ENCODE results near the gene C5AR2. TPM values are rescaled to one million over a fixed set of nuclear protein-coding genes. Genes with fewer than 3 reads are reported as not detected.
A peak's percentile ranks its signal among the peaks of the same experiment; 100 is the strongest.
"Not testable (repeated sequence)": the region's sequence is repeated elsewhere in the genome, so short reads cannot be mapped to it uniquely, and the experiment has no call there.

C5AR2 gene
- under 1 TPM; 0.34 to 0.51 (median 0.45) TPM for polyA plus RNA-seq (ENCODE audit: insufficient read length in 4 of 4)

- DNase-seq (ENCODE audit: low read depth in 4 of 4, low spot score in 2 of 4) = no peak
Measured at GRCh38 chr19:47331931-47332547, at the start of gene C5AR2. Gene C5AR2 (plus strand): TSS chr19:47332175. CDS start chr19:47340800, 8,625 bp downstream.

GRCh38 chr19:47283405-47284059 lies 48.4 kb upstream of the C5AR2 start:
- no peak for DNase-seq (ENCODE audit: low read depth in 4 of 4, low spot score in 2 of 4)

GRCh38 chr19:47284324-47284899 lies 47.6 kb upstream of the C5AR2 start:
- DNase-seq (ENCODE audit: low read depth in 4 of 4, low spot score in 2 of 4) = peak in 2 of 4 donors; percentile 37 to 48

GRCh38 chr19:47296036-47296435 lies 35.9 kb upstream of the C5AR2 start:
- peak in 3 of 4 donors; percentile 35 to 70 (median 53) for DNase-seq (ENCODE audit: low read depth in 4 of 4, low spot score in 2 of 4)

GRCh38 chr19:47300867-47301266 lies 31.1 kb upstream of the C5AR2 start:
- DNase-seq (ENCODE audit: low read depth in 4 of 4, low spot score in 2 of 4) = not testable (repeated sequence)

GRCh38 chr19:47302249-47302648 lies 29.7 kb upstream of the C5AR2 start:
- no peak for DNase-seq (ENCODE audit: low read depth in 4 of 4, low spot score in 2 of 4)

- DNase-seq (ENCODE audit: low read depth in 4 of 4, low spot score in 2 of 4) = no peak
Measured at GRCh38 chr19:47303966-47304365, 28.0 kb upstream of the C5AR2 start.

GRCh38 chr19:47305309-47305751 lies 26.6 kb upstream of the C5AR2 start:
- peak in 1 of 4 donors; percentile 15 for DNase-seq (ENCODE audit: low read depth in 4 of 4, low spot score in 2 of 4)

- DNase-seq (ENCODE audit: low read depth in 4 of 4, low spot score in 2 of 4) = no peak
Measured at GRCh38 chr19:47306303-47306702, 25.7 kb upstream of the C5AR2 start.

GRCh38 chr19:47309038-47309437 lies 22.9 kb upstream of the C5AR2 start:
- no peak for DNase-seq (ENCODE audit: low read depth in 4 of 4, low spot score in 2 of 4)

GRCh38 chr19:47309608-47310007 lies 22.4 kb upstream of the C5AR2 start, which contains the start of gene C5AR1:
Gene C5AR1 (plus strand): TSS chr19:47309861. CDS start chr19:47309896, 35 bp downstream.
- DNase-seq (ENCODE audit: low read depth in 4 of 4, low spot score in 2 of 4) = no peak

- DNase-seq (ENCODE audit: low read depth in 4 of 4, low spot score in 2 of 4) = no peak
Measured at GRCh38 chr19:47310323-47310722, 21.7 kb upstream of the C5AR2 start.

GRCh38 chr19:47310819-47311218 lies 21.2 kb upstream of the C5AR2 start:
- no peak for DNase-seq (ENCODE audit: low read depth in 4 of 4, low spot score in 2 of 4)

- DNase-seq (ENCODE audit: low read depth in 4 of 4, low spot score in 2 of 4) = no peak
Measured at GRCh38 chr19:47312366-47313006, 19.5 kb upstream of the C5AR2 start.

GRCh38 chr19:47313754-47314295 lies 18.1 kb upstream of the C5AR2 start:
- DNase-seq (ENCODE audit: low read depth in 4 of 4, low spot score in 2 of 4) = no peak

- no peak for DNase-seq (ENCODE audit: low read depth in 4 of 4, low spot score in 2 of 4)
Measured at GRCh38 chr19:47315125-47315821, 16.7 kb upstream of the C5AR2 start.

GRCh38 chr19:47316513-47316912 lies 15.5 kb upstream of the C5AR2 start:
- DNase-seq (ENCODE audit: low read depth in 4 of 4, low spot score in 2 of 4) = no peak

- no peak for DNase-seq (ENCODE audit: low read depth in 4 of 4, low spot score in 2 of 4)
Measured at GRCh38 chr19:47319923-47320871, 11.8 kb upstream of the C5AR2 start.

GRCh38 chr19:47321630-47322029 lies 10.3 kb upstream of the C5AR2 start:
- DNase-seq (ENCODE audit: low read depth in 4 of 4, low spot score in 2 of 4) = no peak
